GM23338 (cell line): ENCODE measurements around the gene TNF. TPM values are rescaled to one million over a fixed set of nuclear protein-coding genes. Genes with fewer than 3 reads are reported as not detected.

Source experiments
- ATAC-seq: fragments of 200-7000 bp; cut with Tn5 transposase; 3 replicates; pipeline ENCODE4 v1.9.1; 2020
- DNase-seq: peaks from one replicate; pipeline ENCODE4 v3.0.0-alpha.2; 2015; ENCODE audit warnings: low spot score
- H2AFZ ChIP-seq: fragments of 200-600 bp; sonication (generic); 2 replicates; pipeline ENCODE4 v1.8.0; 2016; ENCODE audit warnings: antibody characterized with exemption, mild to moderate bottlenecking, moderate library complexity
- H3F3A ChIP-seq: fragments of 200-600 bp; sonication (generic); replicated peaks from 2 replicates; pipeline ENCODE4 v1.8.0; 2017; ENCODE audit warnings: antibody characterized with exemption, mixed run types, low read depth
- H3K27ac ChIP-seq: fragments of 200-600 bp; sonication (generic); 2 replicates; pipeline ENCODE4 v1.6.1; 2016; ENCODE audit warnings: low read depth
- H3K27me3 ChIP-seq: fragments of 200-600 bp; sonication (generic); 2 replicates; pipeline ENCODE4 v1.8.0; 2016; ENCODE audit warnings: mild to moderate bottlenecking, mixed run types, moderate library complexity; ENCODE audit not compliant: insufficient read depth
- H3K36me3 ChIP-seq: fragments of 200-600 bp; sonication (generic); 2 replicates; pipeline ENCODE4 v1.8.0; 2016; ENCODE audit warnings: mild to moderate bottlenecking; ENCODE audit not compliant: insufficient read depth
- H3K4me1 ChIP-seq: fragments of 200-600 bp; sonication (generic); 2 replicates; pipeline ENCODE4 v1.8.0; 2016; ENCODE audit warnings: mild to moderate bottlenecking, moderate library complexity; ENCODE audit not compliant: insufficient read depth
- H3K4me2 ChIP-seq: fragments of 200-600 bp; sonication (generic); 2 replicates; pipeline ENCODE4 v1.7.1; 2017; ENCODE audit warnings: mixed run types
- H3K4me3 ChIP-seq: fragments of 200-600 bp; sonication (generic); 2 replicates; pipeline ENCODE4 v1.6.1; 2016; ENCODE audit warnings: mixed run types
- H3K79me2 ChIP-seq: fragments of 200-600 bp; sonication (generic); replicated peaks from 2 replicates; pipeline ENCODE4 v1.8.0; 2017; ENCODE audit warnings: mild to moderate bottlenecking; ENCODE audit not compliant: insufficient read depth
- H3K9me2 ChIP-seq: fragments of 200-600 bp; sonication (generic); 2 replicates; pipeline ENCODE4 v1.8.0; 2017; ENCODE audit not compliant: insufficient read depth
- H4K20me1 ChIP-seq: fragments of 200-600 bp; sonication (generic); replicated peaks from 2 replicates; pipeline ENCODE4 v1.8.0; 2017; ENCODE audit warnings: mild to moderate bottlenecking; ENCODE audit not compliant: insufficient read depth
- H3K27ac Mint-ChIP-seq: 2 replicates; pipeline ENCODE4 v1.8.0; 2020; ENCODE audit warnings: inconsistent platforms, mild to moderate bottlenecking, moderate library complexity, mixed read lengths
- H3K27me3 Mint-ChIP-seq: 3 replicates; pipeline ENCODE4 v1.8.0; 2022; ENCODE audit warnings: low read depth, mild to moderate bottlenecking, moderate library complexity, mixed read lengths, inconsistent platforms; ENCODE audit not compliant: insufficient read depth, poor library complexity
- H3K36me3 Mint-ChIP-seq: 3 replicates; pipeline ENCODE4 v1.8.0; 2021; ENCODE audit warnings: low read depth, mild to moderate bottlenecking, inconsistent platforms, moderate library complexity, mixed read lengths
- H3K4me1 Mint-ChIP-seq: 3 replicates; pipeline ENCODE4 v1.8.0; 2020; ENCODE audit warnings: mild to moderate bottlenecking, inconsistent platforms, mixed read lengths
- H3K4me3 Mint-ChIP-seq: 3 replicates; pipeline ENCODE4 v1.8.0; 2021; ENCODE audit warnings: moderate library complexity, mild to moderate bottlenecking, inconsistent platforms, mixed read lengths
- H3K9me3 Mint-ChIP-seq: 3 replicates; pipeline ENCODE4 v1.8.0; 2020; ENCODE audit warnings: moderate library complexity, mild to moderate bottlenecking, inconsistent platforms, mixed read lengths
- CTCF ChIP-seq, 2 experiments: fragments of 200-600 bp in 1 of 2; sonication (generic) in 1 of 2; conservative IDR thresholded peaks; 2 replicates each; pipeline versions ENCODE4 v1.5.1 to v1.6.1; 2016 to 2017; ENCODE audit warnings: antibody characterized with exemption in 2 of 2, low read depth in 2 of 2, mild to moderate bottlenecking in 2 of 2, moderate library complexity in 1 of 2
- ETS1 ChIP-seq: IDR thresholded peaks from 2 replicates; pipeline ENCODE4 v1.6.1; 2016; ENCODE audit warnings: antibody characterized with exemption
- EZH2phosphoT487 ChIP-seq: fragments of 200-600 bp; sonication (generic); IDR thresholded peaks from one replicate; pipeline ENCODE4 v1.8.1; 2018; ENCODE audit warnings: antibody characterized with exemption; ENCODE audit not compliant: unreplicated experiment
- JUNB ChIP-seq: IDR thresholded peaks from one replicate; pipeline ENCODE4 v1.6.1; 2016; ENCODE audit warnings: antibody characterized with exemption; ENCODE audit not compliant: unreplicated experiment
- POLR2AphosphoS5 ChIP-seq: IDR thresholded peaks from 2 replicates; pipeline ENCODE4 v1.6.1; 2016; ENCODE audit warnings: antibody characterized with exemption, low read depth
- REST ChIP-seq: IDR thresholded peaks from one replicate; pipeline ENCODE4 v1.6.1; 2018; ENCODE audit warnings: antibody characterized with exemption; ENCODE audit not compliant: unreplicated experiment
- STAT1 ChIP-seq: IDR thresholded peaks from one replicate; pipeline ENCODE4 v1.6.1; 2016; ENCODE audit warnings: antibody characterized with exemption; ENCODE audit not compliant: unreplicated experiment
- polyA plus RNA-seq: library from polyadenylated mRNA; unstranded; fragments of >200 nt; fragmentation: Nextera tagmentation; extraction: Ambion mirVana; gene quantifications from 2 replicates; pipeline ENCODE4 v1.2.1, GENCODE V29; 2016
- total RNA-seq: library from RNA; depleted of rRNA; stranded (reverse); fragments of >200 nt; shearing (Covaris generic); gene quantifications from 2 replicates; pipeline ENCODE4 v1.2.3, GENCODE V29; 2014

Gene TNF
- total and polyA plus RNA-seq, 2 experiments from 2014 or later: 0.11 TPM; not detected in 1

GRCh38 chr6:31534011-31534410, 41.4 kb upstream of the TNF start:
- Histone ChIP-seq H3F3A (peaks cover 76% of the 10 kb centered on the region), H3K36me3 (peaks cover 93% of the 10 kb centered on the region), H3K9me2 (no peaks in the 10 kb centered on the region), H3K4me2 (no peak overlapping the region), H3K4me1 (peaks cover under 1% of the 10 kb centered on the region; the same call in 1 of the 2 replicates), H2AFZ (no peak overlapping the region), H3K27me3 (no peaks in the 10 kb centered on the region), H3K79me2 (peaks cover 70% of the 10 kb centered on the region), H4K20me1 (peaks cover 75% of the 10 kb centered on the region), H3K27ac (peak overlapping the region; percentile 66), H3K4me3 (no peak overlapping the region)
- DNase-seq (no peak), ATAC-seq (no peak)
- H3K4me1 Mint-ChIP-seq: peaks cover 56% of the 10 kb centered on the region
- H3K36me3 Mint-ChIP-seq: peaks cover 99% of the 10 kb centered on the region
- peaks cover 18% of the 10 kb centered on the region for H3K27me3 Mint-ChIP-seq
- no peak overlapping the region; the same call in 2 of the 3 replicates for H3K4me3 Mint-ChIP-seq
- H3K9me3 Mint-ChIP-seq: no peaks in the 10 kb centered on the region
- TF ChIP-seq POLR2AphosphoS5 (0 out of 2 replicates have a peak, but pooled peaks have one; percentile 10), JUNB (no peak)
- H3K27ac Mint-ChIP-seq: no peak overlapping the region

- H2AFZ ChIP-seq: no peak overlapping the region
- peaks cover 80% of the 10 kb centered on the region for H4K20me1 ChIP-seq
- no peak overlapping the region for H3K4me3 ChIP-seq
- H3K36me3 ChIP-seq: peaks cover 98% of the 10 kb centered on the region
- H3K27ac ChIP-seq: peak overlapping the region; percentile 66; the same call in 1 of the 2 replicates
- H3K4me2 ChIP-seq: no peak overlapping the region
- peaks cover 79% of the 10 kb centered on the region for H3F3A ChIP-seq
- ATAC-seq: no peak
- Mint-ChIP-seq H3K36me3 (peaks cover 100% of the 10 kb centered on the region), H3K9me3 (no peaks in the 10 kb centered on the region), H3K27ac (no peak overlapping the region), H3K27me3 (peaks cover 17% of the 10 kb centered on the region), H3K4me3 (no peak overlapping the region; the same call in 2 of the 3 replicates), H3K4me1 (peaks cover 56% of the 10 kb centered on the region)
- H3K9me2 ChIP-seq: no peaks in the 10 kb centered on the region
- no peaks in the 10 kb centered on the region for H3K27me3 ChIP-seq
- no peak for TF ChIP-seq EZH2phosphoT487
- TF ChIP-seq POLR2AphosphoS5: 0 out of 2 replicates have a peak, but pooled peaks have one; percentile 12
- DNase-seq: no peak
- H3K79me2 ChIP-seq: peaks cover 76% of the 10 kb centered on the region
- peaks cover 7% of the 10 kb centered on the region; the same call in 1 of the 2 replicates for H3K4me1 ChIP-seq
These were observed 40.8 kb upstream of the TNF start for GRCh38 chr6:31534521-31535040.

GRCh38 chr6:31535538-31536324, 39.6 kb upstream of the TNF start:
- Mint-ChIP-seq H3K9me3 (no peaks in the 10 kb centered on the region), H3K27me3 (peaks cover 13% of the 10 kb centered on the region), H3K27ac (no peak overlapping the region), H3K4me3 (peak overlapping the region; percentile 13; the same call in 1 of the 3 replicates), H3K36me3 (peaks cover 100% of the 10 kb centered on the region), H3K4me1 (peaks cover 53% of the 10 kb centered on the region)
- peaks cover 17% of the 10 kb centered on the region for H3K4me1 ChIP-seq
- peaks cover 95% of the 10 kb centered on the region for H3K36me3 ChIP-seq
- H3K4me3 ChIP-seq: no peak overlapping the region
- no peaks in the 10 kb centered on the region for H3K9me2 ChIP-seq
- H2AFZ ChIP-seq: no peak overlapping the region
- peak overlapping the region; percentile 6; the same call in 1 of the 2 replicates for H3K27ac ChIP-seq
- DNase-seq (no peak), ATAC-seq (no peak)
- peaks cover 88% of the 10 kb centered on the region for H3K79me2 ChIP-seq
- H3K27me3 ChIP-seq: no peaks in the 10 kb centered on the region
- H4K20me1 ChIP-seq: peaks cover 88% of the 10 kb centered on the region
- no peak overlapping the region for H3K4me2 ChIP-seq
- peaks cover 78% of the 10 kb centered on the region for H3F3A ChIP-seq
- no peak for TF ChIP-seq EZH2phosphoT487
- no peak for TF ChIP-seq REST
- TF ChIP-seq CTCF (conservative IDR thresholded peaks at IDR 0.05; ENCODE audit: low read depth in 2 of 2): no peak
- TF ChIP-seq ETS1: no peak
- TF ChIP-seq STAT1: no peak
- TF ChIP-seq JUNB: no peak
